ENCODE measurements around the gene CMSS1.

DNA sequence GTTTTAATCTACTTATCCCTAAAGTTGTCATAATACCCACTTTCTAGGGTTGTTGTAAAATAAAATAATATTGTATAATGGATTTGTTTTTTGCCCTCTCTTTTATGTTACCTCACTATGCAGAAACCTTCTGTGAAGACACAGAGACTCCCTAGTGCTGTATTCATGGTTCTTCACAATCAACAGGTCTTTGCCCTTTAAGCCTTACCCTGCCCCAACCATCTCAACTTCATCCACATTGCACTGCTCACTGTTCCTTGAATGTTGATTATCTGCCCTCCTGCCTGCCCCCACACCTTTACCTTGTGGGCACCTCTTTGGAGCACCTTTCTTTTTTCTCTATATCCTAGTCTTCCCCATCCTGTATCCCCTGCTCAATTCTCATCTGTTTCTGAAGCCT lies 21.1 kb downstream of the CMSS1 start:
- TF ChIP-seq, protein P1, sequence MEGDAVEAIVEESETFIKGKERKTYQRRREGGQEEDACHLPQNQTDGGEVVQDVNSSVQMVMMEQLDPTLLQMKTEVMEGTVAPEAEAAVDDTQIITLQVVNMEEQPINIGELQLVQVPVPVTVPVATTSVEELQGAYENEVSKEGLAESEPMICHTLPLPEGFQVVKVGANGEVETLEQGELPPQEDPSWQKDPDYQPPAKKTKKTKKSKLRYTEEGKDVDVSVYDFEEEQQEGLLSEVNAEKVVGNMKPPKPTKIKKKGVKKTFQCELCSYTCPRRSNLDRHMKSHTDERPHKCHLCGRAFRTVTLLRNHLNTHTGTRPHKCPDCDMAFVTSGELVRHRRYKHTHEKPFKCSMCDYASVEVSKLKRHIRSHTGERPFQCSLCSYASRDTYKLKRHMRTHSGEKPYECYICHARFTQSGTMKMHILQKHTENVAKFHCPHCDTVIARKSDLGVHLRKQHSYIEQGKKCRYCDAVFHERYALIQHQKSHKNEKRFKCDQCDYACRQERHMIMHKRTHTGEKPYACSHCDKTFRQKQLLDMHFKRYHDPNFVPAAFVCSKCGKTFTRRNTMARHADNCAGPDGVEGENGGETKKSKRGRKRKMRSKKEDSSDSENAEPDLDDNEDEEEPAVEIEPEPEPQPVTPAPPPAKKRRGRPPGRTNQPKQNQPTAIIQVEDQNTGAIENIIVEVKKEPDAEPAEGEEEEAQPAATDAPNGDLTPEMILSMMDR (IDR thresholded peaks at IDR 0.05; ENCODE audit: low read length): no peak
- TF ChIP-seq EZH2phosphoT487 (IDR thresholded peaks at IDR 0.05; ENCODE audit: low read length): no peak
- TF ChIP-seq EZH2 (optimal IDR thresholded peaks at IDR 0.05; ENCODE audit: low read depth, low read length): no peak

Data from MM.1S (cell line).